ENCODE results near the gene CSAG2. TPM values are rescaled to one million over a fixed set of nuclear protein-coding genes. Genes with fewer than 3 reads are reported as not detected.
"Not testable (repeated sequence)": the region's sequence is repeated elsewhere in the genome, so short reads cannot be mapped to it uniquely, and the experiment has no call there.

The CSAG2 gene
- total RNA-seq, 1 donor from 2014 or later, result not detected

- ATAC-seq; DNase-seq (ENCODE audit: missing footprints); intact Hi-C loops (cut with DNase I): not testable (repeated sequence)
Measured at GRCh38 chrX:152681012-152681411, 28.1 kb downstream of the CSAG2 start.

- intact Hi-C loops (cut with DNase I); DNase-seq (ENCODE audit: missing footprints); ATAC-seq: not testable (repeated sequence)
Measured at GRCh38 chrX:152674652-152675051, 34.4 kb downstream of the CSAG2 start.

GRCh38 chrX:152674135-152674534 lies 34.9 kb downstream of the CSAG2 start:
- no peak for DNase-seq (ENCODE audit: missing footprints)
- ATAC-seq, result no peak
- intact Hi-C loops (cut with DNase I), result no loop called here

GRCh38 chrX:152663086-152663485 lies 46.0 kb downstream of the CSAG2 start:
- ATAC-seq, result no peak
- intact Hi-C loops (cut with DNase I), result no loop called here
- DNase-seq (ENCODE audit: missing footprints), result no peak

- intact Hi-C loops (cut with DNase I), result no loop called here
- no peak for ATAC-seq
- DNase-seq (ENCODE audit: missing footprints), result no peak
Measured at GRCh38 chrX:152658302-152658701, 50.8 kb downstream of the CSAG2 start.

Other genes with a start within 250 kb of the CSAG2 start
- gene GABRQ, start 71.4 kb downstream of the CSAG2 start, total RNA-seq, result not detected
- not detected for gene MAGEA3, start 10.5 kb downstream of the CSAG2 start, total RNA-seq
- not detected for gene MAGEA2B, start 5.4 kb upstream of the CSAG2 start, total RNA-seq
- not detected for gene CSAG1, start 24.4 kb upstream of the CSAG2 start, total RNA-seq
- not detected for gene MAGEA12, start 24.5 kb upstream of the CSAG2 start, total RNA-seq
- not detected for gene MAGEA2, start 44.6 kb upstream of the CSAG2 start, total RNA-seq
- gene CSAG3, start 49.9 kb upstream of the CSAG2 start, total RNA-seq, result not detected
- gene MAGEA6, start 60.4 kb upstream of the CSAG2 start, total RNA-seq, result not detected
- gene CETN2, start 121.5 kb upstream of the CSAG2 start, total RNA-seq, result 25.1 TPM
- 23.4 TPM for gene NSDHL, start 121.8 kb upstream of the CSAG2 start, total RNA-seq
- 1.9 TPM for gene ZNF185, start 188.8 kb upstream of the CSAG2 start, total RNA-seq

All from Right ventricle myocardium inferior (tissue), 1 donor.